Inflammatory macrophage treated with lipopolysaccharide for 4 hours (primary cell): ENCODE results near the gene NUBPL.

Experiments
- DNase-seq: peaks from one replicate; pipeline ENCODE4 v3.0.0-alpha.2; 2020

NUBPL gene, protein sequence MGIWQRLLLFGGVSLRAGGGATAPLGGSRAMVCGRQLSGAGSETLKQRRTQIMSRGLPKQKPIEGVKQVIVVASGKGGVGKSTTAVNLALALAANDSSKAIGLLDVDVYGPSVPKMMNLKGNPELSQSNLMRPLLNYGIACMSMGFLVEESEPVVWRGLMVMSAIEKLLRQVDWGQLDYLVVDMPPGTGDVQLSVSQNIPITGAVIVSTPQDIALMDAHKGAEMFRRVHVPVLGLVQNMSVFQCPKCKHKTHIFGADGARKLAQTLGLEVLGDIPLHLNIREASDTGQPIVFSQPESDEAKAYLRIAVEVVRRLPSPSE

DNA sequence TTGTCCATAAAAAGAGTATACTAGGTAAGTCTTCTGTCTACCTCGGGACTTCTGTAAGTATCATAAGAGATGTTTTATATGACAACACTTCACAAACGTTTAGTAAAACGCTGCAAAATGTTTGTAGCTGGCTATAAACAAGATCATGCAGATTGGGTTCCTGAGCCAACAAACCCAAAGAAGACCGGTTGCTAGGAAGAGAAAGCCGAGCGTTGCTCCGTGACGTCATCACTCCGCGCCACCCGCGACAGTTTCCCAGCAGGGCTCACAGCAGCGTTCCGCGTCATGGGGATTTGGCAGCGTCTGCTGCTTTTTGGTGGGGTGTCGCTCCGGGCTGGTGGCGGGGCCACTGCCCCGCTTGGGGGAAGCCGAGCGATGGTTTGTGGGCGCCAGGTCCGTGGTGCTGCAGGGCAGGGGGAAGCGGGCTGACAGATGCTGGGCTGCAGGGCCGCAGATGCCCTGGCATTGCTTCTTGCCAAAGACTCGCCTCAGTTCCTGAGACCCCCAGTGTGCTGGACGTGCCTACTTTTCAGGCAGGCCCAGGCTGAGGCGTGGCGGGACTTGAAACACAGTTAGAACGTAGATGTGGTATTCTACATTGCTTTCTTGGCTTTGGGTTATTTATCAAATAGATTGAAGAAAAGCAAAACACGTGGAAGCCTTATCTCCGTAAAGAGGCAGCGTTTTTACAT lies at the start of gene NUBPL:
TSS of gene NUBPL (plus strand) at position 250 of the 692 bp plus-strand sequence. CDS start at position 286, 36 bp downstream.
- DNase-seq = peak; percentile 93

DNA sequence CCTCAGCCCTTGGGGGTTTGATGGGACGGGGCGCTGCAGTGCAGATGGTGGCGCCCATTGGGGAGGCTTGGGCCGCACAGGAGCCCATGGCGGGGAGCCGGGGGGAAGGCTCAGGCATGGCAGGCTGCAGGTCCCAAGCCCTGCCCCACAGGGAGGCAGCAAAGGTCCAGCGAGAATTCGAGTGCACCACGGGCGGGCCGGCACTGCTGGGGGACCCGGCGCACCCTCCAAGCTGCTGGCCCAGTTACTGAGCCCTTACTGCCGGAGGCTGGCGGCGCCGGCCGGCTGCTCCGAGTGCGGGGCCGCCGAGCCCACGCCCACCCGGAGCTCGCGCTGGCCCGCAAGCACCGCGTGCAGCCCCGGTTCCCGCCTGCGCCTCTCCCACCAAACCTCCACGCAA lies 34.1 kb upstream of the NUBPL start:
- no peak for DNase-seq

DNA sequence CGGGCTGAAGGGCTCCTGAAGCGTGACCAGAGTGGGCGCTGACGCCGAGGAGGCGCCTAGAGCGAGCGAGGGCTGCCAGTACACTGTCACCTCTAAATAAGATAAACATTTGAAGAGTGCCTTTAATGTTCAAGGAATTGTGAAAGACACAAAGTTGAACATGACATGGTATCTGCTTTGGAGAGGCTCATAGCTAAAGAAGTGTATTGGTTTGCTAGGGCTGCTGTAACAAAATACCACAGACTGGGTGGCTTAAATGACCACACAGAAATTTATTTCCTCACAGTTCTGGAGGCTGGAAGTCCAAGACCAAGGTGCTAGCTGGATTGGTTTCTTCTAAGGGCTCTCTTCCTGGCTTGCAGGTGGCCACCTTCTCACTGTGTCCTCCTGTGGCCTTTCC lies 33.7 kb upstream of the NUBPL start:
- no peak for DNase-seq

DNA sequence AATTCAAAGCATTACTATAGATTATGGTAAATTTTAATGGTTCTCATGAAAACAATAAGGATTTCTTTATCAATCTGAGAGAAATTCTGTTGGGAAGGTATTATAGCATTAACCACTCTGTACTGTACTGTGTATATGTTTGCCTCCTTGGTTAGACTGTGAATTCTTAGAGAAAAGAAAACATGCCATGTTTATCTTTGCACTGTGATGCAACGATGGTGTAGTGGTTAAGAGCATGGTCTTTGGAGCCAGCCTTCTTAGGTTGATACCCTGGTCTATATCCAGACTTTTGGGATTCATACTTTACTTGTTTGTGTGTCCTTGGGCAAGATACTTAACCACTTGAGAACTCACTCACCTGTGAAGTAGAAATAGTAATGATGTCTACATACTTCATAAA lies 32.2 kb upstream of the NUBPL start:
- no peak for DNase-seq

DNA sequence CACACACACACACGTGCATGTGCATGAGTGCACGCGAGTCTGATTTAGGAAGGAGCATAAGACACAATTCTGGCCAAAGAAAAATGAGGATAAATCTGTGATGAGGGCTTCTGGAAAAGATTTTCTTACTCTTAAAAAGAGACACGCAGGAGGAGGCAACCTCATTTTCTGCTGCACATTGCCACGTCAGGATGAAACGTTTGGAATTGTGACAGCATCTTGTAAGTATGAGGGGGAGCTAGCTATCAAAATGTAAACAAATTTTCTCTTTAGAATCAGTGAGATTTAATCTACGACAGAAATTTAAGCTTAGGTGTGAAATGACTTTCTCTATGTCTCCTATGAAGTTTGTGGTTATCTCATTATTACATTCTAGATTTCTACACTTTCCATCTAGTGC lies 31.1 kb upstream of the NUBPL start:
- DNase-seq = no peak

DNA sequence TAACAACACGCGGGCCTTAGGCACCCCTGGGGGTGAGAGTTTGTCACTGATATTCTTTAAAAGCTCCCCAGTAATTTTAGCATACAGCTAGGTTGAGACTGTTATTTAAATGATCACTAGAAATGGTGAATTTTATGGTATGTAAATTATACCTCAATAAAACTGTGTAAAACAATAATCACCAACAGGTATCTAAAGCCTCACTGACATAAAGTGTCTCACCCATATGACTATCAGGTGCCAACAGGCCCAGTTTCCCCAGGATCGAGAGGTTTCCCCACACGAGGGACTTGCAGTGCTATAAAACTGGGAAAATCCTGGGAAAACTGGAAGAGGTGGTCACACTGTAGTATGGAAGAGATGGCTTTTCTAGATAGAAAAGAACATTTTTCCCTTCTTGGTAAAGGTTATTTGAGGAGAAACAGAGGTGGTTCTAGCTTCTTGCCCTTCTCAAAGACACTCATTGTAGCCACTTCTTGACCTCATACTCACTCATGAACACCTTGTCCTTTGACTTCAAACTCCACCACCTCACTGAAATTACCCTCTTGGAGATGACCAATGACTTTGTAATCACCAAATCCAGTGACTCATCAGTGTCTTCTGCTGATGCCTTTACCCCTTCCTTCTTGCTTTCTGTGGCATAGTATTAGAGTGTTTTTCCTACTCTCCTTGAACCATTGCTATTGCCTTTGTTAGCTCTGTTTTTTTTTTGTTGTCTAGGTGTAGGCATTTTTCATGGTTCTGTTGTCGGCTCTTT lies 24.8 kb upstream of the NUBPL start:
- no peak for DNase-seq

DNA sequence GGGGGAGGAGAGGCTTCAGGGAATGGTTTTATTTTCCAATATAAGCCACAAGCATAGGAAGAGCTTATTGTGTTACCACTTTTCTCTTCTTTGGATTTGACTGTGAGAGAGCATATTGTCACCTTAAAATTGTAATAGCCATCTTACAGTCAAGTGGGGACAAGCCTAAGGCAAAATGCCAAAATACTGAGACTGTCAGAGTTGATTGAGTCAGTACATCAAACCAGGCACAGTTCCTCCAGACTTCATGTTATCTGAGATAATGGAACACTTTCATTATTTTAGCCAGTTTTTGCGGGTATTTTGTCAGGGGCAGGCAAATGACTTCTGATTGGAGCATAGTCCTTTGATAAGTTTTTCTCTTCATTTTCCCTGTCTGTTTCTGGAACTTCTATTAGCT lies 19.5 kb upstream of the NUBPL start:
- no peak for DNase-seq

DNA sequence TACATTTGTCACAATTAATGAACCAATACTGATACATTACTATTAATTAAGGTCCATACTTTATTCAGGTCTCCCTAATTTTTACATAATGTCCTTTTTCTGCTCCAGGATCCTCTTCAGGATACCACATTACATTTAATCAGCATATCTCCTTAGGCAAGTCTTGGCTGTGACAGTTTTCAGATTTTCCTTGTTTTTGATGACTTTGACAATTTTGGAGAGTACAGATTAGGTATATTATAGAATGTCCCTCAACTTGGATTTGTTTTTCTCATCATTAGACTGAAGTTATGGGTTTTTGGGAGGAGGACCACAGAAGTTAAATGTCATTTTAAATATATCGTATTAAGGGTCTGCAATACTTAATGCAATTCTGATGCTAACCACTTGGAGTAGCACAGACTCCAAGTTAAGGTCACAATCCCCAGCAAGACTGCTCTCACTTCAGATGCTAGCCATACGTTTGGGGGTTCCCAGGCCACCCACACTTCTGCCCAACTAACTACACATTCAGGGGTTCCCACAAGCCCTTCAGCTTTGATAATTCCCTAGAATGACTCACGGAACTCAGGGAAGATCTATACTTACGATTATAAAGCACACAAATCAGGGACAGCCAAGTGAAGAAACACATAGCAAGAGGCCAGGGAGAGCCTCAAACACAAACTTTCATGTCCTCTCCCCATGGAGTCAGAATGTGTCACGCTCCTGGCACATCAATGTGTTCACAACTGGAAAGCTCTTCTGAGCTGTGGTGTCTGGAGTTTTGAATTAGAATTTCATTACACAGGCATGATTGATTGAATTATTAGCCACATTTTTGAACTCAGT lies 17.0 kb upstream of the NUBPL start:
- DNase-seq = no peak

DNA sequence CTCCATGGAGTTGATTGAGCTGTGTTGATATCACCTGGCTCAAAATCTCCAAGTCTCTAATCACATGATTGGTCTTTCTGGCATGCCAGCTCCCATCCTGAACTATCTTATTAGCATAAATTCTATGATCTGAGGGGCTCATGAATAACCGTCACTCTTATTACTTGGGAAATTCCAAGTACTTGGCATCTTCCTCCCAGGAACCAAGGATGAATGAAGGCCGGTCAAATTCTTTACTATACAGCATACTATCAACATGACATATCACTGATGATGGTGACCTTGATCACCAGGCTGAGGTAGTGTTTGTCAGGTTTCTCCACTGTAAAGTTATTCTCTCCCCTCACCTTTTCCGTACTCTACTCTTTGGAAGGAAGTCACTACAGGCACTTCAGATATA lies 16.4 kb upstream of the NUBPL start:
- no peak for DNase-seq

DNA sequence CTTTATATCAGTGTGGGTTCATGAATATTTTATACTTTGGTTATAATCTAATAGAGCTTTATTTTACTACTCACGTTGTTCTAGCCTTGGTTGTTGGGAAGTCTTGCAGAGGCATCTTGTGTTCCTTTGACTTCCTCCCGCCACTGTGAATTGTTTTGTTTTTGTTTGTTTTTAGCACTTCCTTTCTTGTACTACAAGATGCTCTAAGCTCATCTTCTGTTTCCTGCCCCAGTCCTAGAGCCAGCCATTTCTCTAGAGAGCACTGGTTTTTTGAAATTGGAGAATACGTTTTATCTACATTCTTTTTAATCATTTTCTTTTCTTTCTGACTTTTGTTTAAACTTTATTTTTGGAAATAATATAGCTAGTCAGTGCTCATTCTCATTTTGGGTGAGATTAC lies 15.9 kb upstream of the NUBPL start:
- DNase-seq = no peak

DNA sequence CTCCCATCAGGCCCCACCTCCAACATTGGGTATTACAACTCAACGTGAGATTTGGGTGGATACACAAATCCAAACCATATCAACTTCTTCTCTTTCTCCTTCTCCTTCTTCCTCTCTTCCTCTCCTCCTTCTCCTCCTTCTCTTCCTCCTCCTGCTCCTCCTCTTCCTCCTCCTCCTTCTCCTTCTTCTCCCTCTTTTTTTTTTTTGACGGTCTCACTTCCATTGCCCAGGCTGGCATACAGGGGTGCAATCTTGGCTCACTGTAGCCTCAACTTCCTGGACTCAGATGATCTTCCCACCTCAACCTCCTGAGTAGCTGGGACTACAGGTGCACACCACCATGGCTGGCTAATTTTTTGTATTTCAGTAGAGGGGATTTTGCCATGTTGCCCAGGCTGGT lies 11.4 kb upstream of the NUBPL start:
- DNase-seq = no peak

DNA sequence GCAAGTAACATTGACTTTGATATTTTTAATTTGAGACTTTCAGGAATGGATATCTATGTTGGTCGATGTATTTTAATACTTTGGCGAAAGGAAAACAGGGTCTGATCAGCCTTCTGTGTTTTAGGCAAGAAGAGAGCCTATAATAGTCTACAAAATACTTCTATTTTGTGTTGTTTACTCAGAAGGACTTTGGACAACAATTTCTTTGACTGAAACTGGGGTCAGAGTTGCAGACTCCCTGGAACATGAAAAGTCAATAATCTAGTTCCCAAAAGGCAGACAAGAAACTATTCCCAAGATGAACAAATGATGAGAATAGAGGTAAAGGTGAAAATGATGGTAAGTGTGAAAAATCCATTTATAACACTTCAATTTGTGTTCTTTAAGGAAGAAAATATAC lies 10.6 kb upstream of the NUBPL start:
- DNase-seq = no peak

DNA sequence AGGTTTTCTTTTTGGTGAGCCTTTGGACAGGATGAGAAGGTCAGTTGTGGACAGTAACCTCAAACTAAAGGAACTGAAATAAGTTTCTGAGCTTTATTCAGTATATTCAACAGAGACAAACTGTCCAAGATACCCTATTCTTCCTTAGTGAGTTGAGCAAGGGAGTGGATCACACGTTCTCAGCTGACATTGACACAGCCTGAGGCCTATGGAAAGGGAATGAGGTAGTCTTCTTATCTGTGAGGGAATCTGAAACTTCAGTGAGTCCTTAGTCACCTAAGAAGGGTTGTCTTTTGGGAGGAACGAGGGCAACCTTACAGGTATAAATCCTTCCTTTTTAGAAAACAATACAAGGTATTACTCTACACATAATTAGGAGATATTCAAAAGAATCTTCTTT lies 5.0 kb upstream of the NUBPL start:
- peak; percentile 26 for DNase-seq

DNA sequence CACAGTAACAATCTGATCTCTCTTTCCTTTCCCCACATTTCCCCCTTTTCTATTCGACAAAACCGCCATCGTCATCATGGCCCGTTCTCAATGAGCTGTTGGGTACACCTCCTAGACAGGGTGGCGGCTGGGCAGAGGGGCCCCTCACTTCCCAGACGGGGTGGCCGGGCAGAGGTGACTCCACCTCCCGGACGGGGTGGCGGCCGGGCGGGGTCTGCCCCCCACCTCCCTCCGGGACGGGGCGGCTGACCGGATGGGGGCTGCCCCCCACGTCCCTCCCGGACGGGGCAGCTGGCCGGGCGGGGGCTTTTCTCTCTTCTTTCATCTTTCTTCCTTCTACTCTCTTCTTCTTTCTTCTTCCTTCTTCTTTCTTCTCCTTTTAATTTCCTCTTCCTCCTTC lies 1.3 kb upstream of the NUBPL start:
- DNase-seq = no peak

DNA sequence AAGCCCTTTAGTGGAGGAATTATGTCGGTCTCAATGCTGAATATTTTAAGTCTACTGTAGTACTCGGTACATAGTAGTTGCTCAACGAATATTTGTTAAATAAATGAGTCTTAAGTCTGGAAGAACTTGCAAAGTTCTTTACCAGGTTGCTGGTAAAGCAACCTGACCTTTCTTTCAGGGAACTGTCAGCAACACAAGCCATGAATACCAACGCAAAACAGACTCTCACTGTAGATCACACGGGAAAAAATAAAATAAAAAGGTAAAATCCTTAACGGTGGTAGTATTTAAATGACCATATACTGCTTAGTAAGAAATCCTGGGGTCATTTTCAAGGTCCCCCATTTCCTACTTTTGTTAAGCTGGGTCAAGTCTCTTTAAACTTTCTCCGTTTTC lies 447 bp upstream of the NUBPL start:
- DNase-seq = no peak

DNA sequence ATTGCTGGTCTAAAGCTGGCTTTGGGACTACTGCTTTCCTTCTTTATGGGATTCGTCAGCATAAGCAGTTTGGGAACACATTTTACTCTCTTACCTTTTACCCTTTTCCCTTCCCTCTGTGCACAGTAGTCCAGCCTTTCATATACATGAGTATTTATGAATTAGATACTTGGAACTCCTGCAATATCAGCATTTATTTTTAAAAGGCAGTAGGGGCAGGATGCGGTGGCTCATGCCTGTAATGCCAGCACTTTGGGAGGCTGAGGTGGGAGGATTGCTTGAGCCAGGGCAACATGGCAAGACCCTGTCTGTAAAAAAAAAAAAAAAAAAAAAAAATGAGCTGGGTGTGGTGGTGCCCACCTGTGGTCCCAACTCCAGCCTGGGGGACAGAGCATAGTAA lies 3.0 kb downstream of the NUBPL start:
- DNase-seq = no peak

DNA sequence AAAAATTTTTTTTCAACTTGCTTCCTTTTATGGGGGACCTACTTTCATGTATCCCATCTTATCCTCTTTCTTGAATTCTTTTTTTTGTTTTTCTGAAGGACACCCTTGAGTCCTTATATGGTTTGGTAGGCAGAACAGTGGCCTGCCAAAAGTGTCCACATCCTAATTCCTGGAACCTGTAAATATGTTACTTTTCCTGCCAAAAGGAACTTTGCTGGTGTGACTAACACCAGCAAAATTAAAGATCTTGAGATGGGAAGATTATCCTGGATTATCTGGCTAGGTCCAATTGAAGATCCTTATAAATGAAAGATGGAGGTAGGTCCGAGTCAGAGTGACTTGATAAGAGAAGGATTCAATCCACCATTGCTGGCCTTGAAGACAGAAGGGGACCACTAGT lies 5.3 kb downstream of the NUBPL start:
- no peak for DNase-seq

DNA sequence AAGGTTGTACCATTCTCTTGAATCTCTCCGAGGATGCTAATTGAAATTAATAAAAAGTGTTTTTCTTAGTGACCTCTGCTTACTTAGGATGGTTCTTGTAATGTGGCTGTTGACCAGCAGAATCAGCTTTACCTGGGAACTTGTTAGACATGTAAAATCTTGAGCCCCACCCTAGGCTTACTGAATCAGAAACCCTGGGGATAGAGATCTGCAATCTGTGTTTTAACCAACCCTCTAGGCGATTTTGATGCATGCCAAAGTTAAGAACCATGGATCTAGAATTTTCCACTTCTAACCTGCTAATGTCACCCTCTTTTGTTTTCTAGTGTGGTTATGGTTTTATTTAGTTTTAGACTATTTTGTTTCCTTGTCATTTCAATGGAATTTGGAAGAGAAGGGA lies 6.5 kb downstream of the NUBPL start:
- no peak for DNase-seq

DNA sequence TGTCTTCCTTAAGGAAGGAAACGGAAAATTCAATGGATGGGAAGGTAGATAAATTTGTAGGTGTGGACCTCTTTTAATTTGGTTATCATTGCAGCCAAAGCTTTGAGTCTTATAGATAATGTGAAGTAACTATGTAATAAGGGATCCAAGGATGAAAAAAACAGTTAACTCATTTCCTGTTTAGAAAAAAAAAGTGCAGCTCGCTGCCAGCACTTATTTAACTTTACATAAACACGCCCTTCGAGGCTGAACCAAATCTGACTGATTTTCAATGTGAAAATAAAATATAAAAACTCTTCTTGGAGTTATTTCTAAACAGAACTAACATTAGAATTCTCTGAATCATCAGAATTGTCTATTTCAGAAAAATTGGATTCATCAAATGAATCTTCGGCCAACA lies 7.0 kb downstream of the NUBPL start:
- no peak for DNase-seq

DNA sequence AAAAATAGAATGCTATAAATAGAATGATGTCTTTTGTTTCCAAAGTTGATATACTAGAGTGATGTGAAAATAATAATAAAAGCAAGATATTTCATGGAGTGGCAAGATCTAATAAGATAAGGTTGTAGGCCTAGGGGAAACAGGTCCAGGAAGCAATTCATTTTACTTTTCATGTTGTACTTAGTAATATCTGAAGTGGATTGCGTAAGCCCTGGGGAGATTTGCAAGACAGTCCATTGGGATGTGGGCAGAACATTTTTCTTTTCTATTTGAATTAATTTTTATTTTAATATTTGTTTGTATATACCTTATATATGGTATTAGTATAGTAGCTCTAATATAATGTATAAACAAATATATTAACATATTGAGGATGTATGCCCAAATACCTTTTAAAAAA lies 7.5 kb downstream of the NUBPL start:
- DNase-seq = peak; percentile 25

DNA sequence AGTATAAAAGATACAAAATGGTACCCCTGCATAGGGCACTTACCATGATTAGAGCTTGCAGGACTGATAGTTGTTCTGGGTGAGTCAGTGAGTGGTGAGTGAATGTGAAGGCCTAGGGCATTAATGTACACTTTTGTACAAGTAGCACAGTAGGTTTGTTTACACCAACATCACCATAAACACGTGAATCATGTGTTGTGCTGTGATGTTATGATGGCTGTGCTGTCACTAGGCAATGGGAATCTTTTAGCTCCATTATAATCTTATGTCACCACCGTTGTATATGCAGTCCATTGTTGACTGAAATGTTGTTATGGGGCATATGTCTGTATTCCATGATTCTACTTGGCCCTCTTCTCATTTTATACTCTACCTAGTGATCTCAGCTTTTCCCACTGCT lies 11.8 kb downstream of the NUBPL start:
- DNase-seq = no peak

DNA sequence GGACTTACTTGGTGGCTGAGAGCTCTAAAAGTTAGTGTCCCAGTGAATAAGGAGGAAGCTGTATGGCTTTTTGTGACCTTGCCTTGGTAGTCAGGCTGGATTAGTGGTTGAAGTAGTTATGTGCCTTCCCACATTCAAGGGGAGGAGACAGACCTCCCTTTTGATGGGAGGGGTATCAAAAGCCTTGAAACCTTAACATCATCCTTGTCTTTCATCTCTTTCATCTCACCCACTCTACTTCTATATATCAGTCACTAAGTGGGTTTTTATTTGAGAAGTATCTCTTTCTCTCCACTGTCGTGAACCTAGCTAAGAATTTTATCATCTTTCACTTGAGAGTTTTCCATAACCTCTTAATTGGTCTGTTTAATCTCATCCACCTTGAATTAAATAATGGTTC lies 15.7 kb downstream of the NUBPL start:
- DNase-seq = no peak

DNA sequence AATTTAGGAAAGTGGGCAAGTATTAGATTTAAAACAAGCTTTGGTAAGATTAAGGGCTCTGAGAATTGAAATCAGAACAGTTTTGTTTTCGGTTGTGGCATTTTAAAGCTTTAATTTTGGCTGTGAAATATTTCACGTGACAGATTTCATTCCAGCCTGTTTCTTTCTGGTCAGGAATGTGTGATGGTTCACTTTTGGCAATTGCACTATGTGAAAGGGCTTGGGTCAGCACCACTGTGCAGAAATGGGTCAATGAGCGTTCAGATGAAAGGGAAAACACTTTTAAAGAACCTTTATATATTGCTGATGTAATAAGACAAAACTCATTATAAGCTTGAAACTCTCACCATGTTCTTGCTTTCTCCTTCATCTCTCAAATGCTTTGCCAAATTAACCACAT lies 17.1 kb downstream of the NUBPL start:
- DNase-seq = no peak
